ENCODE measurements around the gene TST. TPM values are rescaled to one million over a fixed set of nuclear protein-coding genes. Genes with fewer than 3 reads are reported as not detected.

The TST gene
- total RNA-seq, 1 donor from 2014 or later: 48.1 TPM

- ATAC-seq (peak; percentile 45), DNase-seq (no peak)
- Histone ChIP-seq H3K36me3 (no peaks in the 10 kb centered on the region), H3K9me3 (no peaks in the 10 kb centered on the region), H3K27me3 (no peaks in the 10 kb centered on the region), H3K4me1 (no peaks in the 10 kb centered on the region), H3K27ac (no peak overlapping the region), H3K4me3 (no peak overlapping the region)
- TF ChIP-seq CTCF (IDR thresholded peaks at IDR 0.05): no peak
- intact Hi-C loops (cut with DNase I): no loop called here
These were observed 52.3 kb downstream of the TST start for GRCh38 chr22:36966851-36967540.

GRCh38 chr22:36965696-36966095 is 53.6 kb downstream of the TST start:
- Histone ChIP-seq H3K4me1 (no peaks in the 10 kb centered on the region), H3K4me3 (no peak overlapping the region), H3K36me3 (no peaks in the 10 kb centered on the region), H3K27me3 (no peaks in the 10 kb centered on the region), H3K27ac (no peak overlapping the region), H3K9me3 (no peaks in the 10 kb centered on the region)
- DNase-seq: no peak
- intact Hi-C loops (cut with DNase I): no loop called here
- ATAC-seq: peak; percentile 64
- no peak for TF ChIP-seq CTCF (IDR thresholded peaks at IDR 0.05)

- no peak for TF ChIP-seq CTCF (IDR thresholded peaks at IDR 0.05)
- ATAC-seq: no peak
- H3K4me3 ChIP-seq: no peak overlapping the region
- no peaks in the 10 kb centered on the region for H3K4me1 ChIP-seq
- peaks cover 8% of the 10 kb centered on the region for H3K27me3 ChIP-seq
- no peak overlapping the region for H3K27ac ChIP-seq
- no peaks in the 10 kb centered on the region for H3K36me3 ChIP-seq
- intact Hi-C loops (cut with DNase I): no loop called here
- DNase-seq: no peak
- H3K9me3 ChIP-seq: no peaks in the 10 kb centered on the region
These were observed 55.1 kb downstream of the TST start for GRCh38 chr22:36964106-36964505.

- no peak for ATAC-seq
- no peak for TF ChIP-seq CTCF (IDR thresholded peaks at IDR 0.05)
- intact Hi-C loops (cut with DNase I): no loop called here
These were observed 55.9 kb downstream of the TST start for GRCh38 chr22:36963302-36963701.

GRCh38 chr22:36961626-36962025 is 57.6 kb downstream of the TST start:
- ATAC-seq: no peak
- intact Hi-C loops (cut with DNase I): no loop called here
- no peaks in the 10 kb centered on the region for H3K4me1 ChIP-seq
- H3K36me3 ChIP-seq: no peaks in the 10 kb centered on the region
- no peak for TF ChIP-seq CTCF (IDR thresholded peaks at IDR 0.05)
- no peak for DNase-seq
- peaks cover 8% of the 10 kb centered on the region for H3K27me3 ChIP-seq
- no peaks in the 10 kb centered on the region for H3K9me3 ChIP-seq
- H3K4me3 ChIP-seq: no peak overlapping the region
- no peak overlapping the region for H3K27ac ChIP-seq

More at GRCh38 chr22:36963302-36963701, 55.9 kb downstream of the TST start:
- no peak for DNase-seq
- Histone ChIP-seq H3K4me3 (no peak overlapping the region), H3K9me3 (no peaks in the 10 kb centered on the region), H3K27ac (no peak overlapping the region), H3K36me3 (no peaks in the 10 kb centered on the region), H3K27me3 (peaks cover 8% of the 10 kb centered on the region), H3K4me1 (no peaks in the 10 kb centered on the region)

Other genes starting within 250 kb of the TST start
- 21.5 TPM for gene IFT27, start 243.3 kb downstream of the TST start, total RNA-seq
- gene PVALB, start 202.4 kb downstream of the TST start, total RNA-seq: 2.5 TPM
- 37.0 TPM for gene NCF4, start 158.4 kb downstream of the TST start, total RNA-seq
- 27.2 TPM for gene CSF2RB, start 105.8 kb downstream of the TST start, total RNA-seq
- 71.4 TPM for gene MPST, start 295 bp upstream of the TST start, total RNA-seq
- 19.2 TPM for gene KCTD17, start 32.3 kb upstream of the TST start, total RNA-seq
- 2.1 TPM for gene TMPRSS6, start 90.3 kb upstream of the TST start, total RNA-seq
- gene IL2RB, start 130.5 kb upstream of the TST start, total RNA-seq: 10.6 TPM
- gene C1QTNF6, start 168.8 kb upstream of the TST start, total RNA-seq: 6.1 TPM
- gene SSTR3, start 193.0 kb upstream of the TST start, total RNA-seq: not detected
- gene RAC2, start 224.8 kb upstream of the TST start, total RNA-seq: 107 TPM